Right lobe of liver (tissue), 6 donors: ENCODE measurements around the gene MIA3. TPM values are rescaled to one million over a fixed set of nuclear protein-coding genes. Genes with fewer than 3 reads are reported as not detected.

ENCODE experiments used
- ATAC-seq, 4 donors: fragments of 200-7000 bp; cut with Tn5 transposase; one replicate each; pipeline ENCODE4 v1.9.1; 2020; ENCODE audit warnings: mild to moderate bottlenecking in 4 of 4, moderate library complexity in 4 of 4
- DNase-seq, 3 donors: peaks; one replicate each; pipeline ENCODE4 v3.0.0-alpha.2; 2020
- H3K27ac ChIP-seq, 3 donors: fragments of 200-600 bp; one replicate each; pipeline ENCODE4 v1.8.0; 2022
- H3K27me3 ChIP-seq, 2 donors: fragments of 200-600 bp; one replicate each; pipeline ENCODE4 v1.8.0; 2022
- H3K36me3 ChIP-seq, 4 donors: fragments of 200-600 bp; sonication (generic) in 1 of 4; one replicate each; pipeline versions ENCODE4 v1.5.1 to v1.8.0; 2017 to 2022; ENCODE audit warnings: control low read depth in 1 of 4
- H3K4me1 ChIP-seq, 4 donors: fragments of 200-600 bp; sonication (generic) in 1 of 4; one replicate each; pipeline versions ENCODE4 v1.5.1 to v1.8.0; 2017 to 2022; ENCODE audit warnings: control low read depth in 1 of 4
- H3K4me3 ChIP-seq, 3 donors: fragments of 200-600 bp; one replicate each; pipeline ENCODE4 v1.8.0; 2022
- H3K9me3 ChIP-seq, 4 donors: fragments of 200-600 bp; sonication (generic) in 1 of 4; one replicate each; pipeline versions ENCODE4 v1.5.1 to v1.8.0; 2017 to 2022; ENCODE audit warnings: control low read depth in 1 of 4
- POLR2A ChIP-seq: fragments of 450-650 bp; IDR thresholded peaks from one replicate; pipeline ENCODE4 v1.6.1; 2017; ENCODE audit warnings: antibody characterized with exemption, mild to moderate bottlenecking
- whole genome bisulfite sequencing: methylation state at CpG from one replicate; pipeline ENCODE4 v1.1.6; 2018; ENCODE audit warnings: low coverage, low lambda C conversion rate; ENCODE audit not compliant: insufficient coverage; ENCODE audit errors: missing lambda C conversion rate; 5-methylcytosine and 5-hydroxymethylcytosine counted together
- intact Hi-C, 2 donors: fragments of 100-400 bp; cut with DNase I; formaldehyde crosslinking; loops; one replicate each; pipeline versions ENCODE4 v1.11.2 to v1.14.1; 2022
- total RNA-seq, 6 experiments: library from RNA; depleted of rRNA in 2 of 6; stranded (reverse); fragments of >200 nt in 2 of 6; fragmentation: NEBNext Ultra II Directional in 3 of 6; extraction: Animal tissue kit (Norgen Biotek cat#: 25700) in 3 of 6; gene quantifications; one replicate each; pipeline versions ENCODE4 v1.1.0 to v1.2.4, GENCODE V29; 2016 to 2023
- TF ChIP-seq, protein P1 (sequence below), 4 donors: fragments of 200-600 bp in 3 of 4; fragments of 450-650 bp in 1 of 4; IDR thresholded peaks; one replicate each; pipeline versions ENCODE4 v1.5.1 to v1.8.0; 2016 to 2022; ENCODE audit warnings: antibody characterized with exemption in 4 of 4, mild to moderate bottlenecking in 2 of 4
- donor health status: DM: no; HTN: yes; CAD: no.
- donor health status: DM: no; HTN: no; CAD: no.
- donor health status: DM: no; HTN: no; CAD: no.
- donor health status: DM: no; HTN: yes; CAD: no.
- donor health status: DM: no; HTN: yes; CAD: no.

Gene MIA3
- total RNA-seq, 6 experiments from 2014 or later, result 40.6 to 89.6 (median 60.6) TPM

DNA sequence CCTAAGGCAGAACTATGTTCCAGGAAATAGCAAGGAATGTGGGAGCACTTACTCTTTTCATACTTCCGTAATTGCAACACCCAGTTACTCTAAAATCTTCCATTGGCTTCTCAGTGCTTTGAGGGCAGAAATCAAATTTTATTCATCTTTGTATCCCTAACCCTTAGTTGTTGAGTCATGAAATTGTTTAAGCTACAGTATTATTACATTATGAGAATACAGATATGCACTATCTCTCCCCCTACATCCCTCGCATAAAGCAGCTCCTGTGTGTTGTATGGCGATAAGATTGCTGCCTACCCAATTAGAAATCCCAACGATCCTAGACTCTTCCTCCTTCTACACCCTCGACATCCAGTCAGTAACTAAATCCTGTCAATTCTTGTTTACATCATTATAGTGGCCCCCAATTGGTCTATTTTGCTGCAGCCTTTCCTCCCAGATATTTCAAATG lies 91.8 kb downstream of the MIA3 start:
- H3K27ac ChIP-seq, result no peak overlapping the region
- intact Hi-C loops, result no loop called here
- H3K4me3 ChIP-seq, result no peak overlapping the region

GRCh38 chr1:222711319-222712252 lies 93.7 kb downstream of the MIA3 start:
- Histone ChIP-seq H3K27ac (peak overlapping the region; percentile 96 to 98 (median 97)), H3K9me3 (no peaks in the 10 kb centered on the region), H3K36me3 (peaks cover 0 to 4% (median 0%) of the 10 kb centered on the region in 4 donors), H3K27me3 (no peaks in the 10 kb centered on the region), H3K4me1 (peaks cover 0 to 9% (median 0%) of the 10 kb centered on the region in 4 donors), H3K4me3 (peak overlapping the region; percentile 61 to 84 (median 79))
- intact Hi-C loops, result no loop called here
- under 1% methylated on average over 30 of the region's 42 CpGs for WGBS
- peak; percentile 25 to 49 (median 36) for ATAC-seq
- DNase-seq, result peak; percentile 59 to 63 (median 59)
- TF ChIP-seq, protein P1, sequence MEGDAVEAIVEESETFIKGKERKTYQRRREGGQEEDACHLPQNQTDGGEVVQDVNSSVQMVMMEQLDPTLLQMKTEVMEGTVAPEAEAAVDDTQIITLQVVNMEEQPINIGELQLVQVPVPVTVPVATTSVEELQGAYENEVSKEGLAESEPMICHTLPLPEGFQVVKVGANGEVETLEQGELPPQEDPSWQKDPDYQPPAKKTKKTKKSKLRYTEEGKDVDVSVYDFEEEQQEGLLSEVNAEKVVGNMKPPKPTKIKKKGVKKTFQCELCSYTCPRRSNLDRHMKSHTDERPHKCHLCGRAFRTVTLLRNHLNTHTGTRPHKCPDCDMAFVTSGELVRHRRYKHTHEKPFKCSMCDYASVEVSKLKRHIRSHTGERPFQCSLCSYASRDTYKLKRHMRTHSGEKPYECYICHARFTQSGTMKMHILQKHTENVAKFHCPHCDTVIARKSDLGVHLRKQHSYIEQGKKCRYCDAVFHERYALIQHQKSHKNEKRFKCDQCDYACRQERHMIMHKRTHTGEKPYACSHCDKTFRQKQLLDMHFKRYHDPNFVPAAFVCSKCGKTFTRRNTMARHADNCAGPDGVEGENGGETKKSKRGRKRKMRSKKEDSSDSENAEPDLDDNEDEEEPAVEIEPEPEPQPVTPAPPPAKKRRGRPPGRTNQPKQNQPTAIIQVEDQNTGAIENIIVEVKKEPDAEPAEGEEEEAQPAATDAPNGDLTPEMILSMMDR (IDR thresholded peaks at IDR 0.05), result no peak
- TF ChIP-seq POLR2A, result no peak

More for the DNA sequence above, 91.8 kb downstream of the MIA3 start:
- WGBS, result 85% methylated on average over 5 of the region's 5 CpGs
- ATAC-seq (no peak), DNase-seq (no peak)
- no peaks in the 10 kb centered on the region for H3K36me3 ChIP-seq
- H3K27me3 ChIP-seq, result no peaks in the 10 kb centered on the region
- no peak for TF ChIP-seq POLR2A
- TF ChIP-seq, protein P1 (IDR thresholded peaks at IDR 0.05), result no peak
- peaks cover 0 to 9% (median 0%) of the 10 kb centered on the region in 4 donors for H3K4me1 ChIP-seq
- H3K9me3 ChIP-seq, result no peaks in the 10 kb centered on the region

DNA sequence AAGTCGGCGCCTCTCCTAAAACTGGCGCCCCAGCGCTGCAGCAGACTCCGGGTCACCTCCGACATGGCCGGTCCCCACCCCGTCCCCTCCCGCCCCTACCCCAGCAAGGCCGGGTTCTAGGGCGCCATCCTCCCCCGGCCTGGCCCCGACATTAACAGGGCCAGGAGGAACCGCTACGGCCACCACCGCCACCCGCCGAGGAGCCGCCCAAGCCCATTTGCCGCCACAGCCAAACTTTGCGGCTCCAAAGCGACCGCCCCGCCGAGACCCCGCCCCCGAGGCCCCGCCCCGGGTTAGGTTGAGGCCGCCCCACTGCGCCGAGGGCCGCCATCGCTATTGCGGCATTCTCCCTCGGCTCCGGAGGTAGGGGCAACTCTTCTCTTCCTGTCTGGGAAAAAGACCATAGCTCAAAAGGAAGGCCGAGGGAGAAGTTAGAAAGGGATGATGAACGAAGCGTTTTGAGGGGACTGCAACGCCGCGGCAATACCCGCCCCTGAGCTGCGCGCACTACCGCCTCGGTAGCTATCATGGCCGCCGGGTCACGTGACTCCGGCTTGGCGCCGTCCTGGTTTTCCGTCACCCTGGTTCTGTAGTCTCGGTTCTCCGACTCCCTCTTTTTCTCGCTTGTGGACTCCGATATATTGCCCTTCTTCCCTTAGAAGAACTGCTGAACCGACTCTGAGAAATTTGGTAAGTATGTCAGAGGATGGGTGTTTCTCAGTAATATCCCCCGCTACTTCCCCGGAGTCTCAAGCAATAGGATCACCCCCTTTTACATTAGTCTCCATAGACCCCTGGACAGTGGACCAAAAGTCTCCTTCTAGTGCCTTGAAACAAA lies 94.6 kb downstream of the MIA3 start, which contains the start of the genes AIDA and BROX:
TSS of gene AIDA (minus strand) at position 239 of the 838 bp plus-strand sequence. CDS start at position 65, 174 bp downstream.
TSS of gene BROX (plus strand) at position 312 of the 838 bp plus-strand sequence. CDS start 3,136 bp downstream, outside the sequence.
- H3K9me3 ChIP-seq, result no peaks in the 10 kb centered on the region
- DNase-seq, result peak; percentile 96 to 97 (median 97)
- ATAC-seq, result peak; percentile 90 to 95 (median 92)
- H3K27me3 ChIP-seq, result no peaks in the 10 kb centered on the region
- intact Hi-C loops, result no loop called here
- 1% methylated on average over 19 of the region's 62 CpGs for whole genome bisulfite sequencing
- H3K4me1 ChIP-seq, result peaks cover 0 to 9% (median 0%) of the 10 kb centered on the region in 4 donors
- peaks cover 0 to 4% (median 0%) of the 10 kb centered on the region in 4 donors for H3K36me3 ChIP-seq
- peak; percentile 57 for TF ChIP-seq POLR2A
- TF ChIP-seq, protein P1 (IDR thresholded peaks at IDR 0.05), result no peak
- H3K4me3 ChIP-seq, result peak within 1 kb of the TSS; percentile 61 to 84 (median 79)
- peak within 1 kb of the TSS; percentile 96 to 98 (median 97) for H3K27ac ChIP-seq
